HG03108 (cell line): Measurements from ENCODE around the gene SCARF1.
A peak's percentile ranks its signal among the peaks of the same experiment; 100 is the strongest.

Experiments
- ATAC-seq: cut with Tn5 transposase; IDR thresholded peaks from one replicate; pipeline ENCODE4 v1.9.1; 2021; ENCODE audit warnings: moderate library complexity; ENCODE audit not compliant: unreplicated experiment

The SCARF1 gene

DNA sequence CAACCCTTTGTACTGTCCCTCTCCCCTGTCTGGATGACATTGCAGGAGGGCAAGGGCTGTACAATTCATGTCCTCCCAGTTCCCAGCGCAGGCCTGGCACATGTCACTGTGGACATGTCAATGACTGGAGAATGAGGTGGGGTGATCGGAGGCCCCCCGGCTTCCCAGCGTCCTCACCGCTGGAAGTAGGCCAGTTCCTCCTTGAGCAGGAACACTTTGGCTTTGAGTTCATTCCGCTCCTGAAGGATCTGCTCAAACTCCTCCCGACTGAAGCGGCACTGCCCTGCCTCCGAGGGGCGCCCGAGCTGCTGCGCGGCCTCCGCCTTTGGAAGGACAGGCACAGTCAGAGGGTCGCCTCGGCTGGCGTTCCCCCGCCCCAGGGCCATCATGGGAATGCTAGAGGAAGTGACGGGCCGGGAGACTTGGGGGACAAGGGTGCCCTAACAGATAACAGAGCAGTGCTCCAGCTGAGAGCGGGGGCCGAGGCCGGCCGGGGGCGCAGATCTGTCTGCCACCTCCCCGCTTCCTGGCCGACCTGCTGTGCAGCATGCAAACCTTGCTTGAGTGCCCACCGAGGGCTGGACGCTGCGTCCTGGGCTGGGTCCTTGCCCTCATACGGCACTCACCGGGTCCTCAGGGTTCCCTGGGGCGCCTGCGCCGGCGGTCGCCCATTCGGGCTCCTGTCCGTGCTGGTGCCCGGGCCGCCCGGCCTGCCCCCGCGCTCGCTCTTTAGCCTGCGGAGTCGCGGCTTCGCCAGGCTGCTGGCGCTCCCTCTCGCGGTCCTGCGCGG lies 2.8 kb upstream of the SCARF1 start:
- ATAC-seq = peak; percentile 45

DNA sequence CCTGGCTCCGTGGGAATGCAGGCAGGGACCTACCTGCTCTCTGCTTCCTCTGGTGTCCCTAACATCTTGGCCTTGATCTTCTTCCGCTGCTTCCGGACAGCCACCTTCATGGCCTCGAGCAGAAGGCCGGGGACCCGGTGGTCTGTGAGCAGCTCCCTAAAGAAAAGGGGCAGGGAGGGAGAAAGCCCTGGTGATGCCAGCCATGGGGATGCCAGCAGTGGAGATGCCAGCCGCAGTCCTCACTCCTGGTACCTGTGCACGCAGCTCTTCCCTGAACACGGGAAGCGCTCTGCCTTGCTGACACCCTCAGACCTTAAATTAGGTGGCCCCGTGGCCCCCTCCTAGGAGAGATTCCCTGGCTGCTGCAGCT lies 2.3 kb upstream of the SCARF1 start:
- ATAC-seq = no peak

- ATAC-seq = no peak
These were observed 805 bp upstream of the SCARF1 start for GRCh38 chr17:1646199-1646875.

DNA sequence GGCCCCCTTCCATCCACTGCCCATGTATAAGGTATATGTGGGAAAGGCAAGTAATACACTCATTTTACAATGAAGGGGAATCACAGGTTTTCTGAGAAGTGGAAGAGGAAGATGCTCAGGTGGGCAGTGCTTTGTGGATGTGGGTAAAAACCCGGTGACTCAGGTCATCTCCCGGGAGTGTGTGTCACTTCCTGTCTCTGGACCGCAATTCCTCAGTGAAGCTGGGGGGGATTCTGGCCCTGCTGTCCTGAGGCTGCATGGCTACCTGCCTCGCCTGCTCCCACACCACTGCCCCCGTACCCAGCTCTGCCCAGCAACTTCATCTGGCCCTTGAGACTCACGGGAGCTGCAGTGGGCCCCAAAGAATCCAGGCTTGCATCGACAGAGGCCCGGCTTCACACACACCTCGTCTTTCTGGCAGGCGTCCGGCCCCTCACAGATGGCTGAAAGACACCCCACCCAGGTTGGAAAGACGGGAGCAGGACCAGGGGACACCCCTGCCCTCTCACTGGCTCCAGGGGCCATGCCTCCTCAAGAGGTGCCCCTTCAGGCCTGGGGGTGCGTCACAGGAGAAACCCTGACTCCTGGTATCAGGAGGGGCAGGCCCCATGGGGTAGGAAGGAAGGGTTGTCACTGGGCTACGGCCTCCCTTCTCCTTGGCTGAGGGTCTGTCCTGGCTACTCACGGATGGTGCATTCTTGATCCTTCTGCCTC lies 882 bp downstream of the SCARF1 start:
- no peak for ATAC-seq

DNA sequence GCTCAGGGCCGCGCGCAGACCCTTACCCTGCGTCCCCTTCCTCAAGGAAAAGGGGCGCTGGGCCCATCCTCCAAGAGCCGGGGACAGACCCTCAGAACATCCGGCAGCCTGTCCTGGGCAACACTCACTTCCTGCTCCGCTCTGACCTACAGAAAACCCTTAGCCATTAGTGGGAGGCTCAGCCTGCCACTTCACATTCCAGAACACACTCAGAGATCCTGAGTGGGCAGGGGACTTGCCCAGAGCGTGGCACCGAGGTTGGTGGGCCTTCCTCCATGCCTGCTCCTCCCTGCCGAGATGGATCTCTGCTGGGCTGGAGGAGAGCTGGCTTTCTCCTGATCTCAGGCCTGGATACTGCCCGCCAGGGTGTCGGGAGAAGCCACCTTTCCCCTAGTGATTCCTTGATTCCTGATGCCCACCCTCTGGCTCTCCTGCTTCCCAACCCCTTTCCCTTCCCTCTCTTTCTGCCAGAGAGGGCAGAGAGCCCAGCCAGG lies 1.5 kb downstream of the SCARF1 start:
- ATAC-seq = no peak

- ATAC-seq = no peak
These were observed 2.1 kb downstream of the SCARF1 start for GRCh38 chr17:1643293-1643998.

GRCh38 chr17:1641065-1641403 lies 4.5 kb downstream of the SCARF1 start:
- no peak for ATAC-seq

DNA sequence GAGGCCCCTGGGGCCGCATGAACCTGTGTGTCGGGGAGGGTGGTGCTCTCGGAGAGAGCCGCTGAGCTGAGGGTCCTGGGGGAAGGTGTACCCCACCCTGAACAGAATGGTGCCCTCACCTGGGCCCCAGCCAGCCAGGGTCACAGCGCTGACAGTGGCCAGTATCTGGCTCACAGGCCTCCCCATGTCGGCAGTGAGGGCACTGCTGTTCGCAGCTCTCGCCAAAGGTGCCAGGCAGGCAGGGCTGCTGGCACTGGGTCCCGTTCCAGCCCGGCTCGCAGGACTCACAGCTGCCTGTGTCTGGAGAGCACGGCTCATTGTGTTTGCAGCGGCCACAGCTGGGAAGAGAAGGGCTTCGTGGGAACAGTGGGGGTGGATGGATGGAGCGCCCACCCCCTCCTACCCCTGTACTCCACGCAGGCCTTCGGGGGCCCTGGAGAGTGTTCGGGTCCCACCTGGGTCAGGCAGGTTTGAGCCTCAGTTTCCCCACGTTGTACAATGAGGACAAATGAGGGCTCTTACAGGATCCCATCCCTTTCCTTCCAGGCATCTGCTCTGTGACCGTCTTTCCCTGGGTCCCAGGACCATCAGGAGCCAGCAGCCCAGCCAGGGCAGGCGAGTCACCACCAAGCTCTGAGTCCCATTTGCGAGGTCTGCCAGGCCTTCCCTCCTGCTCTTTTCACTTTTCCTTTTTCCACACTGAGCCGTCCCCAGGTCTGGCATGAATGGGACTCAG lies 5.0 kb downstream of the SCARF1 start:
- no peak for ATAC-seq

DNA sequence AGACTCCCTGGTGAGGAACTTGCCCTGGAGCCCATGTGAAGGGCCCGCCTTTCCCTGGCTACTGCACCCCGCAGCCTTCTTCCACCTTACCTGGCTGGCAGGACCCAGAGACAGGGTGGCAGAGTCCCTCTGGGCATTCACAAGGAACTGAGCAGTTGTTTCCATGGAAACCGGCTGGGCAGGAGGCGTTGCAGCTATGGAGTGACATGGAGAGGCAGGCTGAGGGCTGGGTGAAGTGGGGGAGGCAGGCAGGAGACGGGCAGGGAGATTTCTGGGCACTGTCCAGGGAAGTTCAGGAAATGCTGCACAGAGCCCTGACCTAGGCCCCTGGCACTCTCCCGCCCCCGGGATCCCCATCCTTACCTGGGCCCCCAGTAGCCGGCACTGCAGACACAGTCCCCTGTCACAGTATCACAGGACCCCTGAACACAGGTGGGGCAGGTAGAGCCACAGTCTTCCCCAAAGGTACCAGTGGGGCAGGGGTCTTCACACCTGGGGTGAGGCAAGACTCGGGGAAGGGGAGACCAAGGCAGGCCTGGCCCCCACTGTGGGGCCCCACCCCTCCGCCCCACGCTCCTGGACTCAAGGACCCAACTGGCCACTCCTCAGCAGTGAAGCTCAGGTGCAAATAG lies 5.9 kb downstream of the SCARF1 start:
- no peak for ATAC-seq

- ATAC-seq = no peak
These were observed 6.8 kb downstream of the SCARF1 start for GRCh38 chr17:1638624-1639300.

- ATAC-seq = no peak
These were observed 7.4 kb downstream of the SCARF1 start for GRCh38 chr17:1638171-1638590.

DNA sequence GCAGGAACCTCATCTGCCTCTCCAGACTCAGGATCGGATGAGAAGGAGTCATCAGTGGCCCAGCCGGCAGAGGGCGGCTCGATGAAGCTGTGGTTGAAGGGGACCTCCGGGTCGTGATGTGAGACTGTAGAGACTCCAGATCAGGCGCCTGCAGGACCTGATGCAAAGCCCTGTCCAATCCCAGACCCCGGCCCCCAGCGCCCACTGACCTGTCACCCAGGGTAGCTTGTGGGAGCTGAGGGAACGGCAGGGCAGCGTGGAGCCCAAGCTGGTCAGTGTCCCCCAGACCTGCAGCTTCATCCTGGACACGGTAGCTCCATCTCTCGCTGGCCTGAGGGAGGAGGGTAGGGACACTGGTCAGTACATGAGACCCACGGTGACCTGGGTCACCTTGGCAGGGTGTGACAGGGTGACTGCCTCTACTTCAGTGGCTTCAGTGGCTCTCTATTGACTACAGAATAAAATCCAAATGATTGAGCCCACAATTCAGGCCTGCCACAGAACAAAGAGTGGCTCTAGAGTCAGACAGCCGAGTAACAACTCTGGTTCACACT lies 8.7 kb downstream of the SCARF1 start:
- no peak for ATAC-seq

DNA sequence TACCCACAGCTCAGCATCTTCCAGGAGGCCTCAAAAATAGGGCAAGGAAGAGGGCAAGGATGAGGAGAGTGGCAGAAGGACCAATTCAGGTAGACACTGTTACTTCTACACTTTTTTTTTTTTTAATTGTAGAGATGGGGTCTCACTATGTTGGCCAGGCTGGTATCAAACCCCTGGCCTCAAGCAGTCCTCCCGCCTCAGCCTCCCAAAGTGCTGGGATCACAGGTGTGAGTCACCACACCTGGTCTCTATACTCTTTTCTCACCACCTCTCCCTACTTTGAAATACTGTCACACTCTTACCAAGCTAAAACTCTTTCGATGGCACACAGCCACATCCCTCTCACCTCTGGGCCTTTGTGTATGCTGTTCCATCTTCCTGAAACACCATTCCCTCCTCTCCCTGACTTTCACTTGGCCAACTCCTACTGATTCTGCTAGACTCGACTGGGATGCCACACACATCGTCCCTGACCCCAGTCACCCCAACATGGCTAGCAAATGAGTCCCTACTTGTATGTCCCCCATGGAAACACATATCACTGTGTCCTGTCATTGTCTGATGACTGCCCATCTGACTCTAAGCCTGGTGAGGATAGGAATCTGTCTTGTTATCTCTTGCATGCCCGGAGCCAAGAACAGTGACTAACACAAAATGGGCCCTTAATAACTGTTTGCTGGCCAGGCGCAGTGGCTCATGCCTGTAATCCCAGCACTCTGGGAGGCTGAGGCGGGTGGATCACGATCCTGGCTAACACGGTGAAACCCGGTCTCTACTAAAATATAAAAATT lies 9.7 kb downstream of the SCARF1 start:
- ATAC-seq = no peak

- no peak for ATAC-seq
These were observed 10.5 kb downstream of the SCARF1 start for GRCh38 chr17:1634841-1635650.

GRCh38 chr17:1630662-1631061 lies 14.9 kb downstream of the SCARF1 start:
- no peak for ATAC-seq

- no peak for ATAC-seq
These were observed 15.8 kb downstream of the SCARF1 start for GRCh38 chr17:1629504-1630310.
